ENCODE data around the gene F5. TPM values are rescaled to one million over a fixed set of nuclear protein-coding genes. Genes with fewer than 3 reads are reported as not detected.
A peak's percentile ranks its signal among the peaks of the same experiment; 100 is the strongest.

The F5 gene
- total RNA-seq, 1 experiment from 2014 or later, result not detected

GRCh38 chr1:169478094-169478672 lies 108.1 kb downstream of the F5 start:
- DNase-seq (ENCODE audit: low spot score), result no peak
- no peak for TF ChIP-seq EZH2 (IDR thresholded peaks at IDR 0.05; ENCODE audit: borderline replicate concordance, low read depth, low read length, poor library complexity, severe bottlenecking)
- TF ChIP-seq, protein P1, sequence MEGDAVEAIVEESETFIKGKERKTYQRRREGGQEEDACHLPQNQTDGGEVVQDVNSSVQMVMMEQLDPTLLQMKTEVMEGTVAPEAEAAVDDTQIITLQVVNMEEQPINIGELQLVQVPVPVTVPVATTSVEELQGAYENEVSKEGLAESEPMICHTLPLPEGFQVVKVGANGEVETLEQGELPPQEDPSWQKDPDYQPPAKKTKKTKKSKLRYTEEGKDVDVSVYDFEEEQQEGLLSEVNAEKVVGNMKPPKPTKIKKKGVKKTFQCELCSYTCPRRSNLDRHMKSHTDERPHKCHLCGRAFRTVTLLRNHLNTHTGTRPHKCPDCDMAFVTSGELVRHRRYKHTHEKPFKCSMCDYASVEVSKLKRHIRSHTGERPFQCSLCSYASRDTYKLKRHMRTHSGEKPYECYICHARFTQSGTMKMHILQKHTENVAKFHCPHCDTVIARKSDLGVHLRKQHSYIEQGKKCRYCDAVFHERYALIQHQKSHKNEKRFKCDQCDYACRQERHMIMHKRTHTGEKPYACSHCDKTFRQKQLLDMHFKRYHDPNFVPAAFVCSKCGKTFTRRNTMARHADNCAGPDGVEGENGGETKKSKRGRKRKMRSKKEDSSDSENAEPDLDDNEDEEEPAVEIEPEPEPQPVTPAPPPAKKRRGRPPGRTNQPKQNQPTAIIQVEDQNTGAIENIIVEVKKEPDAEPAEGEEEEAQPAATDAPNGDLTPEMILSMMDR (conservative IDR thresholded peaks at IDR 0.05; ENCODE audit: low read depth, low read length), result no peak
- no peaks in the 10 kb centered on the region for H3K9me3 ChIP-seq (ENCODE audit: low read depth, low read length, poor library complexity, severe bottlenecking)
- intact Hi-C loops (cut with micrococcal nuclease; ENCODE audit: unreplicated experiment), result no loop called here
- ChIA-PET POLR2A (ENCODE audit: low non-redundant PET) (no interaction called here), CTCF (no interaction called here)
- H3K4me1 ChIP-seq (ENCODE audit: insufficient read depth, low read length, poor library complexity, severe bottlenecking), result peaks cover 22% of the 10 kb centered on the region
- no peak overlapping the region for H3K27ac ChIP-seq (ENCODE audit: low read depth, low read length, poor library complexity, severe bottlenecking)
- no peak overlapping the region for H3K4me3 ChIP-seq (ENCODE audit: low read depth, low read length, poor library complexity, severe bottlenecking)
- H3K27me3 ChIP-seq (replicated peaks; ENCODE audit: insufficient read depth, low read depth, low read length, poor library complexity), result no peaks in the 10 kb centered on the region
- H3K36me3 ChIP-seq (ENCODE audit: insufficient read depth, low read length, poor library complexity, severe bottlenecking), result no peaks in the 10 kb centered on the region
- no TSS peak for BruUV-seq (replicated peaks)

- BruUV-seq (replicated peaks), result no TSS peak
- TF ChIP-seq, protein P1 (conservative IDR thresholded peaks at IDR 0.05; ENCODE audit: low read depth, low read length), result no peak
- no peak for TF ChIP-seq EZH2 (IDR thresholded peaks at IDR 0.05; ENCODE audit: borderline replicate concordance, low read depth, low read length, poor library complexity, severe bottlenecking)
- Histone ChIP-seq H3K27ac (ENCODE audit: low read depth, low read length, poor library complexity, severe bottlenecking) (no peak overlapping the region), H3K9me3 (ENCODE audit: low read depth, low read length, poor library complexity, severe bottlenecking) (no peaks in the 10 kb centered on the region), H3K4me1 (ENCODE audit: insufficient read depth, low read length, poor library complexity, severe bottlenecking) (peaks cover 18% of the 10 kb centered on the region), H3K4me3 (ENCODE audit: low read depth, low read length, poor library complexity, severe bottlenecking) (no peak overlapping the region), H3K36me3 (ENCODE audit: insufficient read depth, low read length, poor library complexity, severe bottlenecking) (no peaks in the 10 kb centered on the region), H3K27me3 (replicated peaks; ENCODE audit: insufficient read depth, low read depth, low read length, poor library complexity) (no peaks in the 10 kb centered on the region)
- CTCF ChIA-PET, result no interaction called here
- POLR2A ChIA-PET (ENCODE audit: low non-redundant PET), result interaction anchor here (0.6 to 0.7 kb wide), 3 partner anchors 16 to 1793 kb away, joined by 4 to 5 read pairs (median 5); no protein-coding TSS in a partner anchor
- DNase-seq (ENCODE audit: low spot score), result peak; percentile 42
- intact Hi-C loops (cut with micrococcal nuclease; ENCODE audit: unreplicated experiment), result no loop called here
Measured at GRCh38 chr1:169475806-169476387, 110.4 kb downstream of the F5 start.

GRCh38 chr1:169474302-169474995 lies 111.8 kb downstream of the F5 start:
- intact Hi-C loops (cut with micrococcal nuclease; ENCODE audit: unreplicated experiment), result no loop called here
- no peak for DNase-seq (ENCODE audit: low spot score)
- ChIA-PET CTCF (no interaction called here), POLR2A (ENCODE audit: low non-redundant PET) (no interaction called here)
- Histone ChIP-seq H3K27ac (ENCODE audit: low read depth, low read length, poor library complexity, severe bottlenecking) (no peak overlapping the region), H3K36me3 (ENCODE audit: insufficient read depth, low read length, poor library complexity, severe bottlenecking) (no peaks in the 10 kb centered on the region), H3K27me3 (replicated peaks; ENCODE audit: insufficient read depth, low read depth, low read length, poor library complexity) (no peaks in the 10 kb centered on the region), H3K4me3 (ENCODE audit: low read depth, low read length, poor library complexity, severe bottlenecking) (no peak overlapping the region), H3K4me1 (ENCODE audit: insufficient read depth, low read length, poor library complexity, severe bottlenecking) (peaks cover 13% of the 10 kb centered on the region), H3K9me3 (ENCODE audit: low read depth, low read length, poor library complexity, severe bottlenecking) (no peaks in the 10 kb centered on the region)
- BruUV-seq (replicated peaks), result no TSS peak
- TF ChIP-seq EZH2 (IDR thresholded peaks at IDR 0.05; ENCODE audit: borderline replicate concordance, low read depth, low read length, poor library complexity, severe bottlenecking), result no peak
- TF ChIP-seq, protein P1 (conservative IDR thresholded peaks at IDR 0.05; ENCODE audit: low read depth, low read length), result no peak

Data from A673 (cell line).